GM12878 (cell line): Measurements from ENCODE around the gene TACR2. TPM values are rescaled to one million over a fixed set of nuclear protein-coding genes. Genes with fewer than 3 reads are reported as not detected.

Experiments
- ATAC-seq: fragments of 200-7000 bp; cut with Tn5 transposase; 3 replicates; pipeline ENCODE4 v1.9.1; 2020; ENCODE audit warnings: mild to moderate bottlenecking, moderate library complexity
- BruUV-seq: library from RNA; stranded (reverse); fragments of 400-500 nt; replicated peaks from 2 replicates; lab custom pipeline; 2021; lab: Mats Ljungman, UMichigan
- CTCF ChIA-PET: fragments of 300-600 bp; sonication (Branson Sonifier 250); formaldehyde crosslinking; extraction: SDS; loops from one replicate; lab custom pipeline; 2021; ENCODE audit warnings: inconsistent platforms; lab: Yijun Ruan, JAX
- POLR2A ChIA-PET: fragments of 350-600 bp; formaldehyde crosslinking; extraction: SDS; loops from one replicate; lab custom pipeline; 2021; ENCODE audit warnings: inconsistent platforms; lab: Charles Lee
- RAD21 ChIA-PET: fragments of 300-600 bp; sonication (Branson Sonifier 250); formaldehyde crosslinking; loops from one replicate; lab custom pipeline; 2023; ENCODE audit warnings: antibody characterized with exemption; ENCODE audit not compliant: unreplicated experiment; lab: Charles Lee
- SMC1A ChIA-PET: fragments of 300-600 bp; sonication (Branson Sonifier 250); formaldehyde crosslinking; loops from one replicate; lab custom pipeline; 2023; ENCODE audit not compliant: unreplicated experiment, uncharacterized antibody; lab: Charles Lee
- DNase-seq: peaks from one replicate; pipeline ENCODE4 v3.0.0-alpha.2; 2011; ENCODE audit warnings: low read depth, low spot score
- FAIRE-seq: peaks from 3 replicates; lab custom pipeline; 2011; peaks lifted over from hg19 to GRCh38; lab: Jason Lieb, UNC
- H2AFZ ChIP-seq: 2 replicates; pipeline ENCODE4 v1.6.0; 2011; ENCODE audit warnings: low read depth, low read length, control low read depth; ENCODE audit not compliant: control insufficient read depth
- H3K27ac ChIP-seq: 2 replicates; pipeline ENCODE4 v1.5.1; 2011; ENCODE audit warnings: control low read depth; ENCODE audit not compliant: control insufficient read depth, insufficient read depth
- H3K27me3 ChIP-seq, 2 experiments: replicated peaks in 1 of 2; 2 replicates each; pipeline versions ENCODE4 v1.6.0 to v1.6.1; 2011; ENCODE audit warnings: low read length in 1 of 2; ENCODE audit not compliant: control insufficient read depth in 2 of 2, insufficient read depth in 2 of 2
- H3K36me3 ChIP-seq, 2 experiments: 2 replicates each; pipeline ENCODE4 v1.5.1; 2011; ENCODE audit warnings: low read length in 1 of 2; ENCODE audit not compliant: control insufficient read depth in 2 of 2, insufficient read depth in 2 of 2
- H3K4me1 ChIP-seq: 2 replicates; pipeline ENCODE4 v1.6.1; 2011; ENCODE audit warnings: mild to moderate bottlenecking, low read length, moderate library complexity, mixed read lengths; ENCODE audit not compliant: control insufficient read depth, insufficient read depth
- H3K4me2 ChIP-seq: 2 replicates; pipeline ENCODE4 v1.6.0; 2011; ENCODE audit warnings: control low read depth; ENCODE audit not compliant: control insufficient read depth, insufficient read depth
- H3K4me3 ChIP-seq: fragments of 200-600 bp; sonication (generic); 2 replicates; pipeline ENCODE4 v1.5.1; 2016
- H3K79me2 ChIP-seq: 2 replicates; pipeline ENCODE4 v1.6.0; 2011; ENCODE audit warnings: low read length; ENCODE audit not compliant: control insufficient read depth, insufficient read depth
- H3K9ac ChIP-seq: 2 replicates; pipeline ENCODE4 v1.8.0; 2011; ENCODE audit warnings: low read length, control low read depth, mixed read lengths; ENCODE audit not compliant: control insufficient read depth, insufficient read depth
- H3K9me3 ChIP-seq: replicated peaks from 3 replicates; pipeline ENCODE4 v1.5.1; 2011; ENCODE audit warnings: mild to moderate bottlenecking, low read length; ENCODE audit not compliant: control insufficient read depth, insufficient read depth
- H4K20me1 ChIP-seq: 2 replicates; pipeline ENCODE4 v1.6.0; 2011; ENCODE audit not compliant: control insufficient read depth, insufficient read depth
- ATF3 ChIP-seq: IDR thresholded peaks from 2 replicates; pipeline ENCODE4 v1.6.1; 2011; ENCODE audit warnings: low read depth, mild to moderate bottlenecking, low read length, moderate library complexity, borderline replicate concordance; ENCODE audit errors: extremely low read depth
- BCL11A ChIP-seq: IDR thresholded peaks from 2 replicates; pipeline ENCODE4 v1.6.1; 2011; ENCODE audit warnings: low read depth, low read length
- BHLHE40 ChIP-seq, 2 experiments: fragments of 450-650 bp in 1 of 2; IDR thresholded peaks; 2 replicates each; pipeline ENCODE4 v1.6.1; 2011 to 2017; ENCODE audit warnings: low read depth in 2 of 2, borderline replicate concordance in 1 of 2, improper control_type of control experiment in 1 of 2, low read length in 1 of 2, mild to moderate bottlenecking in 1 of 2
- CTCF ChIP-seq, 3 experiments: IDR thresholded peaks in 2 of 3; conservative IDR thresholded peaks in 1 of 3; 2 replicates each; pipeline ENCODE4 v1.5.1; 2011; ENCODE audit warnings: low read depth in 3 of 3, low read length in 3 of 3, mild to moderate bottlenecking in 3 of 3, control low read depth in 2 of 3, moderate library complexity in 2 of 3, inconsistent platforms in 1 of 3, mixed read lengths in 1 of 3; ENCODE audit not compliant: control insufficient read depth in 2 of 3, insufficient read depth in 1 of 3; ENCODE audit errors: extremely low read depth in 1 of 3
- EED ChIP-seq: sonication (generic); IDR thresholded peaks from 2 replicates; pipeline ENCODE4 v1.6.1; 2016; ENCODE audit warnings: antibody characterized with exemption, low read depth
- GATAD2B ChIP-seq: fragments of 450-650 bp; conservative IDR thresholded peaks from 2 replicates; pipeline ENCODE4 v1.6.1; 2017; ENCODE audit warnings: low read depth, mild to moderate bottlenecking, moderate library complexity
- IRF3 ChIP-seq: fragments of 450-650 bp; IDR thresholded peaks from 2 replicates; pipeline ENCODE4 v1.6.1; 2014; ENCODE audit warnings: mild to moderate bottlenecking
- KDM1A ChIP-seq: fragments of 200-600 bp; sonication (generic); IDR thresholded peaks from 2 replicates; pipeline ENCODE4 v1.6.1; 2016; ENCODE audit warnings: borderline replicate concordance
- MEF2B ChIP-seq: fragments of 450-650 bp; IDR thresholded peaks from 2 replicates; pipeline ENCODE4 v1.6.1; 2018; ENCODE audit warnings: mild to moderate bottlenecking, moderate library complexity; ENCODE audit not compliant: partially characterized antibody, poor library complexity, severe bottlenecking
- MTA3 ChIP-seq: IDR thresholded peaks from 2 replicates; pipeline ENCODE4 v1.6.1; 2012; ENCODE audit warnings: low read length, inconsistent platforms, borderline replicate concordance
- PKNOX1 ChIP-seq: fragments of 450-650 bp; IDR thresholded peaks from 2 replicates; pipeline ENCODE4 v1.6.1; 2016; ENCODE audit warnings: mild to moderate bottlenecking
- SMAD1 ChIP-seq: fragments of 450-650 bp; IDR thresholded peaks from 2 replicates; pipeline ENCODE4 v1.6.1; 2018; ENCODE audit warnings: mild to moderate bottlenecking, low read depth; ENCODE audit not compliant: partially characterized antibody
- SUPT20H ChIP-seq: IDR thresholded peaks from 2 replicates; pipeline ENCODE4 v1.6.1; 2011; ENCODE audit warnings: low read depth, mild to moderate bottlenecking, low read length, moderate library complexity, borderline replicate concordance; ENCODE audit not compliant: control insufficient read depth
- ZNF687 ChIP-seq: fragments of 450-650 bp; IDR thresholded peaks from 2 replicates; pipeline ENCODE4 v1.6.1; 2017; ENCODE audit warnings: mild to moderate bottlenecking, moderate library complexity
- WGBS: methylation state at CpG from one replicate; pipeline ENCODE4 v1.1.6; 2016; ENCODE audit warnings: low lambda C conversion rate; ENCODE audit not compliant: insufficient replicate concordance, insufficient coverage; ENCODE audit errors: missing lambda C conversion rate; 5-methylcytosine and 5-hydroxymethylcytosine counted together
- in situ Hi-C: fragments of 300-500 bp; cut with MboI; formaldehyde crosslinking; loops from 9 replicates; pipeline ENCODE4 v1.14.3; 2018; ENCODE audit warnings: mixed read lengths
- intact Hi-C: fragments of 100-400 bp; cut with micrococcal nuclease; formaldehyde crosslinking; loops from one replicate; pipeline ENCODE4 v1.14.2; 2022; ENCODE audit not compliant: unreplicated experiment
- polyA plus RNA-seq, 11 experiments: library from polyadenylated mRNA; depleted of rRNA in 4 of 11; unstranded in 6 of 11; stranded (reverse) in 5 of 11; fragments of >200 nt; fragmentation: Nextera tagmentation in 4 of 11; fragmentation: Illumina TruSeq in 1 of 11; extraction: Ambion mirVana in 4 of 11; extraction: Trizol in 1 of 11; gene quantifications; 1 replicate in 1 of 11; 2 replicates in 10 of 11; pipeline versions ENCODE4 v1.2.1 to v1.2.3, GENCODE V29; 2011 to 2016; ENCODE audit warnings: inconsistent platforms in 2 of 11, missing spikeins in 2 of 11, low read depth in 1 of 11
- total RNA-seq, 4 experiments: library from RNA; depleted of rRNA in 3 of 4; stranded (reverse); fragments of >200 nt in 3 of 4; fragmentation: Illumina TruSeq in 1 of 4; extraction: Trizol in 1 of 4; gene quantifications; 2 replicates each; pipeline versions ENCODE4 v1.2.1 to v1.2.3, GENCODE V29; 2013 to 2021

The TACR2 gene
- total and polyA plus RNA-seq, 10 of the 15 experiments (the other 5 are each of a cell fraction or from before 2014, with no cell fraction given) = 0.11 TPM; not detected in 9

GRCh38 chr10:69464401-69464800 is 47.7 kb upstream of the TACR2 start:
- H2AFZ ChIP-seq = no peak overlapping the region
- peaks cover 35% of the 10 kb centered on the region for H3K4me1 ChIP-seq

More at GRCh38 chr10:69464401-69464800, 47.7 kb upstream of the TACR2 start:
- no peaks in the 10 kb centered on the region for H3K9me3 ChIP-seq
- WGBS = 30% methylated on average over 7 of the region's 7 CpGs
- no peak for TF ChIP-seq ATF3
- no peak for TF ChIP-seq MEF2B
- no peak for TF ChIP-seq BHLHE40 (IDR thresholded peaks at IDR 0.05; ENCODE audit: borderline replicate concordance in 1 of 2, low read depth in 2 of 2, low read length in 1 of 2)
- TF ChIP-seq EED = no peak
- no peak for TF ChIP-seq MTA3
- TF ChIP-seq SMAD1 = no peak
- no peak for TF ChIP-seq ZNF687
- TF ChIP-seq SUPT20H = no peak
- TF ChIP-seq BCL11A = no peak
- TF ChIP-seq PKNOX1 = no peak
- TF ChIP-seq CTCF (IDR thresholded peaks at IDR 0.05 in 2 of 3, conservative IDR thresholded peaks at IDR 0.05 in 1 of 3; ENCODE audit: control insufficient read depth in 2 of 3, extremely low read depth in 1 of 3, insufficient read depth in 1 of 3, low read depth in 3 of 3, low read length in 3 of 3) = no peak
- no peak for TF ChIP-seq KDM1A
- no peak for TF ChIP-seq GATAD2B
- TF ChIP-seq IRF3 = no peak
- DNase-seq = no peak
- ChIA-PET POLR2A (interaction anchor here (0.8 to 1.7 kb wide), 2 partner anchors 9 to 11 kb away, joined by 5 to 8 read pairs; no protein-coding TSS in a partner anchor), SMC1A (interaction anchor here (1.4 to 2.6 kb wide), 3 partner anchors 9 to 16 kb away, joined by 6 to 14 read pairs (median 10); partner anchors contain the start of gene TSPAN15), RAD21 (interaction anchor here (2.7 kb wide), 1 partner anchor 12 kb away, joined by 16 read pairs; the partner anchor contains the start of gene TSPAN15), CTCF (interaction anchor here (1.0 to 2.9 kb wide), 3 partner anchors 12 to 28 kb away, joined by 3 to 16 read pairs (median 3); partner anchors contain the start of gene TSPAN15)
- no peak overlapping the region for H3K4me2 ChIP-seq
- ATAC-seq = no peak
- intact Hi-C loops = no loop called here
- H3K27me3 ChIP-seq = no peaks in the 10 kb centered on the region
- no peaks in the 10 kb centered on the region; a peak in 1 of 4 replicates for H3K36me3 ChIP-seq
- H4K20me1 ChIP-seq = no peaks in the 10 kb centered on the region
- no peak overlapping the region for H3K4me3 ChIP-seq
- no peak overlapping the region for H3K9ac ChIP-seq
- no peaks in the 10 kb centered on the region for H3K79me2 ChIP-seq
- H3K27ac ChIP-seq = peak overlapping the region; percentile 17
- FAIRE-seq = no peak
- in situ Hi-C loops = no loop called here
- BruUV-seq = no TSS peak
